Measurements from ENCODE around the gene ABR. TPM values are rescaled to one million over a fixed set of nuclear protein-coding genes. Genes with fewer than 3 reads are reported as not detected.
"Not testable (repeated sequence)": the region's sequence is repeated elsewhere in the genome, so short reads cannot be mapped to it uniquely, and the experiment has no call there.

ABR gene
- total and polyA plus RNA-seq, 3 donors from 2014 or later = 30.6 to 52.7 (median 42.1) TPM

DNA sequence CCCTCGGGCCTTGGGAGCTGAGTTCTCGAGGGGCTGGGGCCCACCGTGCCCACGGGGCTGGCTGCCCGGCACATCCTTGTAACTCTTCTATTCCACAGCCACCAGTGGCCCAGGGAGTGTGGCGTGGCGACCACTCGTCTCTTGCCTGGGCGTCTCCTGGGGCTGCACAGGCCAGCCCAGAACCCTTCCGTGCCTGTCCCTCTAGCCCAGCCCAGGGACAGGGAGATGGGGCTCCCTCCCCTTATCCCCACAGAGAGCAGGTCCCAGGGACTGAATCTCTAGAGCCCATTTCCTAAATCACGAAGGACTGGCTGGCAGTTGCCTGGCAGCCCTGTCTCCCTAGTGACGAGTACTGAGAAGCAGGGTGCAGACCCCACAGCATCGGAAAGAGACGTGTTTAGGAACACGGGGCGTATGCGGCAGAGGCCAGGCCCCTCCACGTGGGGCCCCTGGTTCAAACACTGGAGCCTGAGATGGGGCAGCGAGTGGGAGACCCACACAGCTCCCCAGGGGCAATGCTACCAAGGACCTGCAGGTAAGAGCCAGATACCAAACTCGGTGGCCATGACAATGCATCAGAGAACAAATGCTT lies 131.8 kb downstream of the ABR start:
- no peaks in the 10 kb centered on the region for H3K27me3 ChIP-seq
- H3K36me3 ChIP-seq (ENCODE audit: low read depth, missing control alignments) = no peaks in the 10 kb centered on the region
- no peak overlapping the region for H3K4me3 ChIP-seq
- WGBS, 2 donors = 88 to 90% methylated on average over 18 to 20 of the region's 20 CpGs
- TF ChIP-seq POLR2A (IDR thresholded peaks at IDR 0.05) (no peak), CTCF (IDR thresholded peaks at IDR 0.05) (no peak)
- H3K27ac ChIP-seq = no peak overlapping the region
- no peak for DNase-seq
- H3K9me3 ChIP-seq = no peaks in the 10 kb centered on the region
- intact Hi-C loops (cut with DNase I; ENCODE audit: low total_unique reads) = no loop called here
- peaks cover 8% of the 10 kb centered on the region for H3K4me1 ChIP-seq

DNA sequence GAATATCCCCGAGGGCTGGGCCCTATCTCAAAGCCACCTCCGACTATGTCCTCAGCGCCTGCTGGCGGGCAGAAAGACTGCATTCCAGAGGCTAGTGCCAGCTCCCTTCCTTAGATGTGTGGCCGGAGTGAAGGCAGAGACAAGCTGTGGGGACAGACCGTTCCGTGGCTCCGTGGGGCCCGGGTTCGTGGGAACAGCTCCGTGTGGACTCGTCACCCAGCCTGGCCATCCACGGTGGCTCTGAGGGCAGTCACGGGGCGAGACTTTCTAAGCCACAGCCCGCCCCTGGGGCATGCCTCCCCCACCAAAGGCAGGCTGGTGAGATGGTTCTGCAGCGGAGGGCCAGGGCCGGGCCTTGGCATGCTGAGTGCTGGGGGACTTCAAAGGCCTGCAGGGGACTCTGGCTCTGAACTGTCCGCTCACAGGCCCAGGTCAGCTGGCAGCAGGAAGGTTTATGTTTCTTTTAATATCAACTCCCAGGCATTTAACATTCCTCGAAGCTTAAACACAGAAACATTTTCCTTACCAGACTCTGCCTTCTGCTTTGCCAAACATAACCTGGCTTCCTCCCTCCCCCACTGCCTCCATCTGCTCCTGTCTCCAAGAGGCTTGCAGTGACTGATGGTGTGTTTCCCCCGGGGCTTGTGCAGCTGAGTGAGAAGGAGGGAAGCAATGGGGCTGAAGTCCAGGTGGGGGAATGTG lies 132.5 kb downstream of the ABR start:
- no peaks in the 10 kb centered on the region for H3K36me3 ChIP-seq (ENCODE audit: low read depth, missing control alignments)
- intact Hi-C loops (cut with DNase I; ENCODE audit: low total_unique reads) = no loop called here
- H3K27me3 ChIP-seq = no peaks in the 10 kb centered on the region
- DNase-seq = no peak
- 77 to 84% methylated on average over 16 to 21 of the region's 21 CpGs for WGBS, 2 donors
- H3K27ac ChIP-seq = no peak overlapping the region
- no peaks in the 10 kb centered on the region for H3K9me3 ChIP-seq
- H3K4me3 ChIP-seq = no peak overlapping the region
- H3K4me1 ChIP-seq = peaks cover 8% of the 10 kb centered on the region
- TF ChIP-seq POLR2A (IDR thresholded peaks at IDR 0.05) = no peak
- TF ChIP-seq CTCF (IDR thresholded peaks at IDR 0.05) = no peak

GRCh38 chr17:1045456-1045855 lies 134.3 kb downstream of the ABR start:
- Histone ChIP-seq H3K9me3 (no peaks in the 10 kb centered on the region), H3K27me3 (no peaks in the 10 kb centered on the region), H3K4me1 (peaks cover 8% of the 10 kb centered on the region), H3K36me3 (ENCODE audit: low read depth, missing control alignments) (no peaks in the 10 kb centered on the region), H3K4me3 (no peak overlapping the region), H3K27ac (no peak overlapping the region)
- 82 to 91% methylated on average over 9 of the region's 9 CpGs for WGBS, 2 donors
- TF ChIP-seq POLR2A (IDR thresholded peaks at IDR 0.05) (no peak), CTCF (IDR thresholded peaks at IDR 0.05) (no peak)
- no peak for DNase-seq
- intact Hi-C loops (cut with DNase I; ENCODE audit: low total_unique reads) = no loop called here

- intact Hi-C loops (cut with DNase I; ENCODE audit: low total_unique reads); H3K4me3 ChIP-seq; DNase-seq; H3K4me1 ChIP-seq; H3K9me3 ChIP-seq; H3K36me3 ChIP-seq (ENCODE audit: low read depth, missing control alignments); H3K27me3 ChIP-seq: not testable (repeated sequence)
- WGBS, 2 donors = 90 to 93% methylated on average over 13 of the region's 13 CpGs
- peak overlapping the region in 1 of 2 donors; percentile 64 for H3K27ac ChIP-seq
Observed at GRCh38 chr17:1044387-1045009, 135.3 kb downstream of the ABR start.

DNA sequence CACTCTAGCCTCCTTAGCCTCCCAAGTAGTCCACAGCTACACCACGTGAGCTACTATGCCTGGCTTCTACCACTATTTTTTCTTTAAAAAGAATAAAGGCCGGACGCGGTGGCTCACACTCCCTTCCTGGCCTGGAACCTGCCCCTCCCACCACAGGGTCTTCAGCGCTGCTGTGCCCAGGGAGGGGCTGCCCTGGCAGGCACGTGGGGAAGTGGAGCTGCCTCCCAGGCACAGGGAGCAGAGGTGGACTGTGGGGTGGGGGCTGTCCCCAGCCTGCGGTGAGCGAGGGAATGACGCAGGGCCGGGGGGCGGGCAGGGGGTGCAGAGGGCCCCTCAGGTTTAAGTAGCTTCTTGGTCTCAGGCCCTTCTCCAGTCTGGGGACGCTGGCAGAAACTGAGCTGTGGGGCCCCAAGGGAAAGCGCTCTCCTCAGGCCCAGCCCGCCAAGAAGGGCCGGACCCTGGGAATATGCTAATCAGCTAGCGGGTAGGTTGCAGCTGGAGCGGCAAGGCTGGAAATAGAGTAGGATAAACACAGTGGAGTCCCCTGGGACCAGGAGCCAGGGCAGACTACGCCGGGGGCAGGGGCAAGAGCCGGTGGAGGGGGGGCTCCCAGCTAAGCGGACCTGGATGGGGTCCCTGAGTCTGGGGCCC lies 136.1 kb downstream of the ABR start:
- WGBS, 2 donors = 39 to 59% methylated on average over 12 to 21 of the region's 21 CpGs
- Histone ChIP-seq H3K4me1 (peaks cover 8% of the 10 kb centered on the region), H3K36me3 (ENCODE audit: low read depth, missing control alignments) (no peaks in the 10 kb centered on the region), H3K9me3 (no peaks in the 10 kb centered on the region), H3K27me3 (no peaks in the 10 kb centered on the region), H3K27ac (peak overlapping the region in 1 of 2 donors; percentile 64), H3K4me3 (no peak overlapping the region)
- peak; percentile 34 for DNase-seq
- TF ChIP-seq POLR2A (IDR thresholded peaks at IDR 0.05) (no peak), CTCF (IDR thresholded peaks at IDR 0.05) (no peak)
- intact Hi-C loops (cut with DNase I; ENCODE audit: low total_unique reads) = no loop called here
